Ishikawa (cell line): ENCODE results near the gene ASB6.

Experiments used
- CEBPB ChIP-seq: IDR thresholded peaks from 2 replicates; pipeline ENCODE4 v1.6.1; 2012
- CREB1 ChIP-seq: IDR thresholded peaks from 2 replicates; pipeline ENCODE4 v1.6.1; 2012; ENCODE audit warnings: low read depth
- EGR1 ChIP-seq: IDR thresholded peaks from 2 replicates; pipeline ENCODE4 v1.6.1; 2012
- EP300 ChIP-seq: IDR thresholded peaks from 2 replicates; pipeline ENCODE4 v1.6.1; 2012; ENCODE audit warnings: borderline replicate concordance
- FOXM1 ChIP-seq: IDR thresholded peaks from 2 replicates; pipeline ENCODE4 v1.6.1; 2012; ENCODE audit warnings: low read depth, borderline replicate concordance
- NFIC ChIP-seq: IDR thresholded peaks from 2 replicates; pipeline ENCODE4 v1.6.1; 2012
- RAD21 ChIP-seq: IDR thresholded peaks from 2 replicates; pipeline ENCODE4 v1.6.1; 2012; ENCODE audit warnings: low read depth
- TAF1 ChIP-seq: IDR thresholded peaks from 2 replicates; pipeline ENCODE4 v1.6.1; 2012; ENCODE audit warnings: low read depth, mild to moderate bottlenecking
- TCF12 ChIP-seq: IDR thresholded peaks from 2 replicates; pipeline ENCODE4 v1.6.1; 2012; ENCODE audit warnings: low read depth
- TEAD4 ChIP-seq: IDR thresholded peaks from 2 replicates; pipeline ENCODE4 v1.6.1; 2012
- YY1 ChIP-seq: IDR thresholded peaks from 2 replicates; pipeline ENCODE4 v1.6.1; 2012; ENCODE audit warnings: low read depth
- ZBTB7A ChIP-seq: IDR thresholded peaks from 2 replicates; pipeline ENCODE4 v1.6.1; 2012; ENCODE audit warnings: low read depth
- TF ChIP-seq, protein P1 (sequence below): IDR thresholded peaks from 2 replicates; pipeline ENCODE4 v1.6.1; 2012; ENCODE audit warnings: low read depth, mild to moderate bottlenecking
- TF ChIP-seq, protein P2 (sequence below): IDR thresholded peaks from 2 replicates; pipeline ENCODE4 v1.6.1; 2012
- TF ChIP-seq, protein P3 (sequence below): IDR thresholded peaks from 2 replicates; pipeline ENCODE4 v1.6.1; 2012

Gene ASB6

DNA sequence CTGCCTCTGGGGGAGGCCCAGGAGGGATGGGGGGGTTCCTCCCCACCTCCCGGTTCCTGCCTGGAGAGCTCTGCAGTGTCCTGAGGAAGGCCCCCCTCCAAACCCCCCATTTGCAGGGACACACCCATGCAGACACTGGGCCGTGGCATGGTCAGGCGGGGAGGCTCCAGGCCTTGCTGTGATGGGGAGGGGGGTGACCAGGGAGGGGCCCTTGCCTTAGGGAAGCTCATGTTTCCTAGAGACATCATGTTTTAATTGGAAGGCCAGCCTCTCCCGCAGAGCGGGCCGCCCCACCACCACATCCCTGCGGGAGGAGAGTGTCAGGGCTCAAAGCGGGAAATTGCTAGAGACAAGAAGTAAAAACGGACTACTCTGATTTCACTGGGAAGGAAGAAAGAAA lies 35.5 kb upstream of the ASB6 start:
- no peak for TF ChIP-seq EP300
- TF ChIP-seq RAD21: no peak
- TF ChIP-seq, protein P1, sequence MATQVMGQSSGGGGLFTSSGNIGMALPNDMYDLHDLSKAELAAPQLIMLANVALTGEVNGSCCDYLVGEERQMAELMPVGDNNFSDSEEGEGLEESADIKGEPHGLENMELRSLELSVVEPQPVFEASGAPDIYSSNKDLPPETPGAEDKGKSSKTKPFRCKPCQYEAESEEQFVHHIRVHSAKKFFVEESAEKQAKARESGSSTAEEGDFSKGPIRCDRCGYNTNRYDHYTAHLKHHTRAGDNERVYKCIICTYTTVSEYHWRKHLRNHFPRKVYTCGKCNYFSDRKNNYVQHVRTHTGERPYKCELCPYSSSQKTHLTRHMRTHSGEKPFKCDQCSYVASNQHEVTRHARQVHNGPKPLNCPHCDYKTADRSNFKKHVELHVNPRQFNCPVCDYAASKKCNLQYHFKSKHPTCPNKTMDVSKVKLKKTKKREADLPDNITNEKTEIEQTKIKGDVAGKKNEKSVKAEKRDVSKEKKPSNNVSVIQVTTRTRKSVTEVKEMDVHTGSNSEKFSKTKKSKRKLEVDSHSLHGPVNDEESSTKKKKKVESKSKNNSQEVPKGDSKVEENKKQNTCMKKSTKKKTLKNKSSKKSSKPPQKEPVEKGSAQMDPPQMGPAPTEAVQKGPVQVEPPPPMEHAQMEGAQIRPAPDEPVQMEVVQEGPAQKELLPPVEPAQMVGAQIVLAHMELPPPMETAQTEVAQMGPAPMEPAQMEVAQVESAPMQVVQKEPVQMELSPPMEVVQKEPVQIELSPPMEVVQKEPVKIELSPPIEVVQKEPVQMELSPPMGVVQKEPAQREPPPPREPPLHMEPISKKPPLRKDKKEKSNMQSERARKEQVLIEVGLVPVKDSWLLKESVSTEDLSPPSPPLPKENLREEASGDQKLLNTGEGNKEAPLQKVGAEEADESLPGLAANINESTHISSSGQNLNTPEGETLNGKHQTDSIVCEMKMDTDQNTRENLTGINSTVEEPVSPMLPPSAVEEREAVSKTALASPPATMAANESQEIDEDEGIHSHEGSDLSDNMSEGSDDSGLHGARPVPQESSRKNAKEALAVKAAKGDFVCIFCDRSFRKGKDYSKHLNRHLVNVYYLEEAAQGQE: no peak
- TF ChIP-seq YY1: no peak
- TF ChIP-seq CEBPB: no peak
- no peak for TF ChIP-seq NFIC

DNA sequence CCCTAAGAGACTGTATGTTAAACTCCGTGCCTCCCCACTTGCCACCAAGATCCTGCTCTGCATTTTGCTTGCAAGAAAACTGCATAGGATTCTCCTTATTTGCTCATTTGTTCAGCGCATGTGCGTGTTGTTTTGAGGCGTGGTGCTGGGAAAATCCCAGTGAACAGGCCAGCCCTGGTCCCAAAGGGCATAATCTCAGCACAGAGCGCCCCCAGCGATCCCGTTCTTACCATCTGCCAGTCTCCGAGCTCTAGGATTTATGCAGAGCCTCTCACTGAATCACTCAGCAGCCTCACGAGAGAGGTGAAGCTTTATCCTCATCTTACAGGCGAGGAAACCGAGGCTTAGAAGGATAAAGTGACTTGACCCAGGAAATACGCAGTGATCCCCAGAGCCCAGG lies 35.0 kb upstream of the ASB6 start:
- TF ChIP-seq YY1: no peak
- TF ChIP-seq, protein P1: no peak
- TF ChIP-seq ZBTB7A: no peak
- no peak for TF ChIP-seq CEBPB
- no peak for TF ChIP-seq RAD21
- TF ChIP-seq TCF12: no peak
- TF ChIP-seq, protein P2, sequence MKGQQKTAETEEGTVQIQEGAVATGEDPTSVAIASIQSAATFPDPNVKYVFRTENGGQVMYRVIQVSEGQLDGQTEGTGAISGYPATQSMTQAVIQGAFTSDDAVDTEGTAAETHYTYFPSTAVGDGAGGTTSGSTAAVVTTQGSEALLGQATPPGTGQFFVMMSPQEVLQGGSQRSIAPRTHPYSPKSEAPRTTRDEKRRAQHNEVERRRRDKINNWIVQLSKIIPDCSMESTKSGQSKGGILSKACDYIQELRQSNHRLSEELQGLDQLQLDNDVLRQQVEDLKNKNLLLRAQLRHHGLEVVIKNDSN: no peak
- no peak for TF ChIP-seq NFIC
- TF ChIP-seq TAF1: no peak
- no peak for TF ChIP-seq EGR1
- TF ChIP-seq FOXM1: no peak
- TF ChIP-seq TEAD4: no peak
- no peak for TF ChIP-seq EP300

DNA sequence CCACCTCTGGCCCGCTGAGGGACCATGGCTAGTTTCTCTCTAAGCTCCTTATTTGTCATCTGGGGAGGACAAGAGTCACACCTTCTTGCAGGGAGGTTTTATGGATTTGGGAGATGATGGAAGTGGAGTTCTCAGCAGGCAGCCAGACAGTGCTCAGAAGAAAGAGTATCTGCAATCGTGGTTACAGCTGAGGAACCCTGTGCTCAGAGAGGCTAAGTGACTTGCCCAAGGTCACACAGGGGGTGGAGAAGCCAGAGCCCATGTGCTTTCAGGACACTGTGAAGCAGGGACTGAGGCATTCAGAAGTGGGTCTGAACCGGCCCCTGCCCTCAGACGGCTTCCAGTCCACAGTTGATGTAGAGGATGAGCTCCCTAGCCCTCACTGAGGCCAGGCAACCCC lies 34.3 kb upstream of the ASB6 start:
- TF ChIP-seq EGR1 (no peak), CEBPB (no peak), TCF12 (no peak), RAD21 (no peak), FOXM1 (no peak), ZBTB7A (no peak), CREB1 (no peak), YY1 (no peak), EP300 (no peak)
- TF ChIP-seq, protein P2: no peak
- TF ChIP-seq, protein P3, sequence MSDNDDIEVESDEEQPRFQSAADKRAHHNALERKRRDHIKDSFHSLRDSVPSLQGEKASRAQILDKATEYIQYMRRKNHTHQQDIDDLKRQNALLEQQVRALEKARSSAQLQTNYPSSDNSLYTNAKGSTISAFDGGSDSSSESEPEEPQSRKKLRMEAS: no peak

DNA sequence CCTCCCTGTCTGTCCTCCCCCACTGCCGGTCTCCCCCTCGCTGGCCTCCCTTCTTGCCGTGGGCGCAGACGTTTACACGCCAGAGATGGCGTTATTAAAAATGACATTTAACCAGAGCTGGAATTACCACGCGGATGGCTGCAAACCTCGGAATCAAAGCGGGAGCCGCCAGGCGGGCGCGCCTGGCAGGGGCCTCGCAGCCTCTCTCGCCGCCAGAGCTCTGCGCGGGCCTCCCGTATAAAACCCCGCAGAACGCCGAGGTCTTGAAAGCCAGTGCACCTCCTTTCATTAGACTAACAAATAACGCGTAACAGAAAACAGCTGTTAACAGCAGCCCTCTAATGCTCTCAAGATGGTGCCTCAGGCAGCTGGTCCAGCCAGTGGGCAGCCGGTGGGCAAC lies 33.7 kb upstream of the ASB6 start:
- TF ChIP-seq ZBTB7A (no peak), CEBPB (no peak), NFIC (no peak), EP300 (no peak), CREB1 (no peak), TAF1 (no peak), TEAD4 (no peak), TCF12 (no peak), FOXM1 (no peak), YY1 (no peak), RAD21 (no peak), EGR1 (no peak)
- TF ChIP-seq, protein P2: no peak
- TF ChIP-seq, protein P1: no peak
- TF ChIP-seq, protein P3: no peak
